Measurements from ENCODE around the gene FAM151A. TPM values are rescaled to one million over a fixed set of nuclear protein-coding genes. Genes with fewer than 3 reads are reported as not detected.

FAM151A gene
- not detected for total RNA-seq

DNA sequence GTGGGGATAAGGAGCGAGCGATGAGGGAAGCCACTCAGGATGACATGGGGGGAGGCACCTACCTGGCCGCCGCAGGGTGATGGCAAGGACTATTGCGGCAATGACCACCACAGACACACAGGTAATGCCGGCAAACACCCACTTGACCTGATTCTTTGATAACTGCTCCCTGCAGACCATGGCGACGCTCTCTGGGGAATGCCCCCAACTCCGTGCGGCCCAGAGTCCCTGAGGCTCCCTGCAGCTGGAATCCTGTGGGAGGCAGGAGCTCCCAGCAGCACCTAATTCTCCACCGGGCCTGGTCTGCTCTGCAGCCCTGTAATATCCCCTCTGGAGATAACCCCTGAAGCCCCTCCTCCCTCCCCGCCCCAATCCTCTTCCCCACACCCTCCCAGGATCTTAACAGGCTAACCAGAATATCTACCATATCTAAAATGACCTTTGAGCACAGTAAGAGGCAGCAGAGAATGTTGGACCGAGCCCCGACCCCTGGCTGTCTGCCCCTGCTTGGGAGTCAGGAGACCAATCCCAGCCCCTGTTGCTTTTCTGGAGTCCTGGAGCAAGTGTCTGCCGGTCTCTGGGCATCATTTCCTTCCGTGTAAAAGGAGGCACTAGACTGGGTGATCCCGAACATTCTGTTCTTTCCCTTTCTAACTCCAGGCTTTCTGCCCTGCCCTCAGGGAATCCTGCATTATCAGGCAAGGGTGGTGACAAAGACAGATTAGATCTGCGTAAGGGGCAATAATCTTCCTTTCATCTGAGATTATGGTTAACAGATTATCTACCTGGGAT is at the start of gene FAM151A:
Gene FAM151A, minus strand, starts transcription at position 310 of the 792 bp plus-strand sequence. Its CDS starts 130 bp downstream, at position 180.

DNA sequence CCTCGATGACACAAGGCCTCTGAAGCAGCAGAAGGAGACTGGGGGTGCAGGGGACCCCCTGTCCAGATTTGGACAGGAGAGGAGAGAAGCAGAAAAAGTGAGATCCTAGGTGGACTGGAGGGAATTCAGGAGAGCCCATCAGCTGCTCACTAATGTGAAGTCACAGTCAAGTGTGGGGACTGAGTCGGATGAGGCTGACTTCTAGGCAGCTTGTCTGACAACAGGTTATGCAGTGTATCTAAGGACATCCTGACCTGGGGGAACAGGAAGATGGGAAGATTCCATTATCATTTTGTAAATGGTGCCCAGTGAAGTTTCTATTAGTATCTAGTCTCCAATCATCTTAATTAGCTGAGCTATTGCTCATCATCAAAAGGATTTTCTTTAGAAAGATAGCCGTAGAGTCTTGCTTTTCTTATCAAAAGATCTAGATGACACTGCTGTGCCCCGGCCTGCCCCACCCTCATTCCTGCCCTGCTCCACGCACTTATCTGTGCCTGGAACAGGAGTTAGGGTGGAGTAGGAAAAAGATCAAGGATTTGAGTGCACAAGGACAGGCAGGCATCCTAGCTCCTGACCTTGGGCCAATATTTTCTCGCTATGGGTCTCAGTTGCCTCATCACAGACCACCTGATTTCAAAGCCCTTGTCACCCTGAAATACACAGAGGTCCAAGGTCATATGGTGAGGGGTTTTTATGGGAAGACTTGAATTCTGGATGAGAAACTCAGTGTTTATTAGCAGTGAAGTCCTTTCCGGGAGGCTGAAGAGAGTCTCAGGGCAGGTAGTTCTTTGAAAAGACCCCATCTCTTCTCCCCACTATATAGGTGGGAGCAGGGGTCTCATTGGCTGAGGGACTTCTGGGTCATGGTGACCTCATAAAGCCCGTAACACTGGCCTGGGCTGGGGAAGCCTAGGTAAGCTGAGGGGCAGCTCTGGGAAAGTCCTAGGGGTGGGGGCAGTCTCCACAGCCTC is 17.8 kb upstream of the FAM151A start, which contains the start of gene MROH7:
Gene MROH7, plus strand, starts transcription at position 924 of the 974 bp plus-strand sequence. CDS start 11,141 bp downstream, outside the sequence.

Other genes starting within 250 kb of the FAM151A start
- 100 to 1,000 TPM; 101 to 108 TPM for gene SSBP3, start 217.1 kb downstream of the FAM151A start, total RNA-seq
- gene ACOT11, start 75.3 kb downstream of the FAM151A start, total RNA-seq, result under 1 TPM; 0.53 to 0.77 TPM
- gene MROH7, start 18.3 kb upstream of the FAM151A start, total RNA-seq, result not detected
- gene TTC4, start 92.3 kb upstream of the FAM151A start, total RNA-seq, result 10 to 100 TPM; 18.0 to 18.5 TPM
- gene PARS2, start 141.0 kb upstream of the FAM151A start, total RNA-seq, result 1 to 10 TPM; 2.7 to 3.0 TPM
- gene TTC22, start 177.8 kb upstream of the FAM151A start, total RNA-seq, result 10 to 100 TPM in 1 of 2 experiments, 1 to 10 TPM in 1; 8.7 to 10.2 TPM